Muscle of leg (tissue), 16 donors: ENCODE measurements around the gene HID1. TPM values are rescaled to one million over a fixed set of nuclear protein-coding genes. Genes with fewer than 3 reads are reported as not detected.

Experiments used
- DNase-seq: peaks from one replicate; pipeline ENCODE4 v3.0.0; 2013
- H3K27ac ChIP-seq: one replicate; pipeline ENCODE4 v1.5.1; 2013; ENCODE audit warnings: mild to moderate bottlenecking, low read length, control low read depth
- H3K27me3 ChIP-seq: one replicate; pipeline ENCODE4 v1.6.1; 2013; ENCODE audit warnings: low read length; ENCODE audit not compliant: control insufficient read depth, insufficient read depth
- H3K36me3 ChIP-seq: one replicate; pipeline ENCODE4 v1.6.1; 2013; ENCODE audit warnings: low read length; ENCODE audit not compliant: control insufficient read depth, insufficient read depth
- H3K4me1 ChIP-seq: one replicate; pipeline ENCODE4 v1.6.1; 2013; ENCODE audit warnings: low read length; ENCODE audit not compliant: control insufficient read depth, insufficient read depth
- H3K4me3 ChIP-seq: one replicate; pipeline ENCODE4 v1.5.1; 2013; ENCODE audit warnings: low read length, control low read depth
- H3K9me3 ChIP-seq: replicated peaks from 2 replicates; pipeline ENCODE4 v1.6.1; 2013; ENCODE audit warnings: low read depth, low read length; ENCODE audit not compliant: control insufficient read depth
- WGBS: methylation state at CpG from one replicate; pipeline ENCODE4 v1.1.5; 2013; ENCODE audit warnings: missing lambda C conversion rate; ENCODE audit not compliant: insufficient coverage; 5-methylcytosine and 5-hydroxymethylcytosine counted together
- long read RNA-seq, 11 donors: transcript quantifications; one replicate each; lab custom pipeline, GENCODE V29; 2026
- polyA plus RNA-seq, 8 donors: library from polyadenylated mRNA; unstranded; fragments of 120-200 nt; gene quantifications; one replicate each; pipeline versions ENCODE4 v1.2.1 to v1.2.3, GENCODE V29; 2013; ENCODE audit warnings: inconsistent platforms in 1 of 8, low replicate concordance in 1 of 8; ENCODE audit not compliant: insufficient read length in 8 of 8, insufficient read depth in 1 of 8
- total RNA-seq: library from RNA; stranded (reverse); fragments of 120-200 nt; gene quantifications from one replicate; pipeline ENCODE4 v1.2.4, GENCODE V29; 2013

The HID1 gene, protein sequence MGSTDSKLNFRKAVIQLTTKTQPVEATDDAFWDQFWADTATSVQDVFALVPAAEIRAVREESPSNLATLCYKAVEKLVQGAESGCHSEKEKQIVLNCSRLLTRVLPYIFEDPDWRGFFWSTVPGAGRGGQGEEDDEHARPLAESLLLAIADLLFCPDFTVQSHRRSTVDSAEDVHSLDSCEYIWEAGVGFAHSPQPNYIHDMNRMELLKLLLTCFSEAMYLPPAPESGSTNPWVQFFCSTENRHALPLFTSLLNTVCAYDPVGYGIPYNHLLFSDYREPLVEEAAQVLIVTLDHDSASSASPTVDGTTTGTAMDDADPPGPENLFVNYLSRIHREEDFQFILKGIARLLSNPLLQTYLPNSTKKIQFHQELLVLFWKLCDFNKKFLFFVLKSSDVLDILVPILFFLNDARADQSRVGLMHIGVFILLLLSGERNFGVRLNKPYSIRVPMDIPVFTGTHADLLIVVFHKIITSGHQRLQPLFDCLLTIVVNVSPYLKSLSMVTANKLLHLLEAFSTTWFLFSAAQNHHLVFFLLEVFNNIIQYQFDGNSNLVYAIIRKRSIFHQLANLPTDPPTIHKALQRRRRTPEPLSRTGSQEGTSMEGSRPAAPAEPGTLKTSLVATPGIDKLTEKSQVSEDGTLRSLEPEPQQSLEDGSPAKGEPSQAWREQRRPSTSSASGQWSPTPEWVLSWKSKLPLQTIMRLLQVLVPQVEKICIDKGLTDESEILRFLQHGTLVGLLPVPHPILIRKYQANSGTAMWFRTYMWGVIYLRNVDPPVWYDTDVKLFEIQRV
- total RNA-seq: 2.7 TPM
- 10 to 100 TPM in 1 of 8 donors, 1 to 10 TPM in 7; 4.3 to 12.6 (median 6.8) TPM for polyA plus RNA-seq
- long read RNA-seq, donor 1: 0 reads
- long read RNA-seq, donor 2: 0 reads
- long read RNA-seq, donor 3, partial matches to known transcripts: 0 of 2 reads
- long read RNA-seq, donor 3, other reads (novel, unspliced or antisense): 0 of 2 reads
- long read RNA-seq, donor 4: 0 reads
- long read RNA-seq, donor 5, partial matches to known transcripts: 0 of 1 reads
- long read RNA-seq, donor 5, other reads (novel, unspliced or antisense): 0 of 1 reads
- long read RNA-seq, donor 6: 0 reads
- long read RNA-seq, donor 7, partial matches to known transcripts: 0 of 3 reads
- long read RNA-seq, donor 7, other reads (novel, unspliced or antisense): 0 of 3 reads
- long read RNA-seq, donor 8, partial matches to known transcripts: 0 of 1 reads
- long read RNA-seq, donor 8, other reads (novel, unspliced or antisense): 0 of 1 reads
- long read RNA-seq, donor 9, partial matches to known transcripts: 0 of 2 reads
- long read RNA-seq, donor 9, other reads (novel, unspliced or antisense): 0 of 2 reads
- long read RNA-seq, donor 10, partial matches to known transcripts: 0 of 1 reads
- long read RNA-seq, donor 10, other reads (novel, unspliced or antisense): 0 of 1 reads
- long read RNA-seq, donor 11, partial matches to known transcripts: 0 of 1 reads
- long read RNA-seq, donor 11, other reads (novel, unspliced or antisense): 0 of 1 reads

DNA sequence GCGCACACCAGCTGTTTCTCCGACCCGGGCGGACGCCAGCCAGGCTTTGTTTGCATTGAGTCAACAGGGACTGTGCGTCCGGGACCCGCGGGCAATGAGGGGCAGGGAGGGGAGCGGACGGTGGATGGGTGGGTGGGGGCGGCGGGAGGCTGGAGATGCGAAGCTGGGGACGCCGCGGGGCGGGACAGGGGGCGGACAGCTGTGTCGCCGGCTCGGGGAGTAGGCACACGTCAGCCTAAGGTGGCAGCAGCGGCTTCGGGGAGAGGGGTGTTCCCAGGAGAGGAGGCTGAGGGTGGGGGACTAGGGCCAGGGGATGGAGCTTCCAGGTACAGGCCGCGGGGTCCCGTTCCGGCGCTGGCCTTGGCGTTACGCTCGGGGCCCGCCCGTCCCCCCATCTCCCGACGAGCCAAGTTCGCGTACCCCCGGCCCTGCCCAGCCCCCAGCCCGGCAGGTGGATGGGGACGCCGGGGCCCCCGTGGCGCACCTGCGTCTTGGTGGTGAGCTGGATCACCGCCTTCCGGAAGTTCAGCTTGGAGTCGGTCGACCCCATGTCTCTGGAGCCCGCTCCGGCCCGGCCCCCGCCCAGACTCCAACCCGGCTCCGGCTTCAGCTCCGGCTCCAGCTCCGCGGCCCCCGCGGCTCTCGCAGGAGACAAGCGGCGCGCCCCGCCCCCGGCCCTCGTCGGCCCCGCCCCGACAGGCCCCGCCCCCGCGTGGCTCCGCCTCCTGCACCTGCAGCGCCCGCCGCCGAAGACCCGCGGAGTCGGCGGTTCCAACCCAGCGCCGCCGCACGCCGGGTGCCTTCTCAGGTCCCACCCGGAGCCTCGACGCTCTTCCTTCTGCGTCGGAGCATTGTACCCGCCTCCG is at the start of gene HID1:
TSS of gene HID1 (minus strand) at position 653 of the 866 bp plus-strand sequence. CDS start at position 550, 103 bp downstream.
- no peaks in the 10 kb centered on the region for H3K36me3 ChIP-seq
- peak; percentile 43 for DNase-seq
- peaks cover 47% of the 10 kb centered on the region for H3K27me3 ChIP-seq
- H3K4me3 ChIP-seq: peak within 1 kb of the TSS; percentile 45
- peaks cover 14% of the 10 kb centered on the region for H3K4me1 ChIP-seq
- under 1% methylated on average over 93 of the region's 95 CpGs for WGBS
- peak within 1 kb of the TSS; percentile 1 for H3K27ac ChIP-seq
- H3K9me3 ChIP-seq: no peaks in the 10 kb centered on the region

DNA sequence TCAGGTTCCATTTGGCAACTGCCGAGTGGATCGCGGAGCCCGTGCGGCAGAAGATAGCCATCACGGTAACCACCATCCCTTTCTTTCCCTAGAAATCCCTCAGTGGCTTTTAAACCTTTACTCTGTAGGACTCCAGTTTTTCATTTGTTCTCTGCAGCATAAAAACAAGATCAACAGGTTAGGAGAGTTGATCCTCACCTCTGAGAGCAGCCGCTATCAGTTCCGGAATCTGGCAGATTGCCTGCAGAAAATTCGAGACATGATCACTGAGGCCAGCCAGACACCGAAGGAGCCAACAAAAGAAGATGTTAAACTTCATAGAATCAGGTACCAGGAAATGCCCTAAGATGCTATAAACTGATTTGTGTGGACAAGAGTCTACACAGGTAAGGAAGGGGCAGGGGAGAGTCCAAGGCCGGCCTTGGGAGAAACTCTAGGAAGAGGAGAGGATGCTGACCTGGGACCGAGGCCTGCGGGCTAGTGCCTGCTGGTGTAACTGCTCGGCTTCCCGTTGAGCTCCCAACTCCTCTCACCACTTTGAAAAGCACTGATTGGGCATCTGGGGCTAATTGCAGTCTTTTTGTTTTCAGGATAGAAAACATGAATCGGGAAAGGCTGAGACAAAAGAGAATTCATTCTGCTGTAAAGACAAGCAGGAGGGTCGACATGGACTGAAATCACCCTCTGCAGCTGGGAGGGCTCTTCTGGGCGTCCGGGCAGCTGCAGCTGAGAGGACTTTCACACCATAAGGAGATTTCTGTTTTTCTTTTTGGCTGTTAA is 48.0 kb upstream of the HID1 start:
- H3K36me3 ChIP-seq: peaks cover 43% of the 10 kb centered on the region
- no peaks in the 10 kb centered on the region for H3K4me1 ChIP-seq
- DNase-seq: no peak
- no peaks in the 10 kb centered on the region for H3K27me3 ChIP-seq
- WGBS: 96% methylated on average over 12 of the region's 19 CpGs
- H3K27ac ChIP-seq: no peak overlapping the region
- H3K4me3 ChIP-seq: no peak overlapping the region
- H3K9me3 ChIP-seq: no peaks in the 10 kb centered on the region

DNA sequence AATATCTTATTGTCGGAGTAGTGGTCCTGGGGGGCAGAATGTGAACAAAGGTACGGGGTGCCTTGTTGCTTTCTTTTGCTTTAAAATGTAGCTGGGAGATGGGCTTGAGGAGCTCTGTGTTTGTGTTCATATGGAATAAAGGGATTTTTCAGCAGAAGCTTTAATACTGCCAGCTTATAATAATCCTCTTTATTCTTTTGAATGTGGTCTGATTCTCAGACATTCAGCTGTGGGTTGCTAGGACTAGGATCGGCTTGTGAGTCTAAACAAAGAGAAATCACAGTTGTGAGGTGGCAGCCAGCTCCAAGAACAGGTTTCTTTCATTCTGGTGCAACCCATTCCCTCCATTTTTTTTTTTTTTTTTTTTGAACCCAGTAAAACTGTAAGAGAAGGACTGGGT is 47.2 kb upstream of the HID1 start:
- H3K4me3 ChIP-seq: no peak overlapping the region
- H3K9me3 ChIP-seq: no peaks in the 10 kb centered on the region
- DNase-seq: no peak
- no peak overlapping the region for H3K27ac ChIP-seq
- no CpG with 5 or more reads among the region's 3 CpGs for WGBS
- H3K36me3 ChIP-seq: peaks cover 43% of the 10 kb centered on the region
- no peaks in the 10 kb centered on the region for H3K4me1 ChIP-seq
- H3K27me3 ChIP-seq: no peaks in the 10 kb centered on the region

DNA sequence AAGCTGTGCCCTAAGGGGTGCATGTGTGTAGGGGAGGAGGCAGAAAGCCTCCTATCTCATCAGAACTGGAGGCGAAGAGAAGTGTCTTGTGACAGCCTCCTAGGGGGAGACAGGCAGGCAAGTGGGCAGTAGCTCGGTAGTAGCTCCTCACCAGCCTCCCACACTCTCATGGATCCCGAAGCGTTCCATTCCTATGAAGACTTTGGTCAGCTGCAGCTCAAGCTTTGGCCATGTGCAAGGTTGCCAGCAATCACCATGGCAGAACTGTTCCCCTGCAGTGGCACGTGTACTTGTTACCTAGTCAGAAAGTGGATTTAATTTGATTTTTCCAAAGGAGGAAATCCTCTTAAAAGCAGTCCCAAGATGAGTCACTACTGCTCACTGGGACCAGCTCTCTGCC is 46.6 kb upstream of the HID1 start:
- H3K27me3 ChIP-seq: no peaks in the 10 kb centered on the region
- 84% methylated on average over 2 of the region's 5 CpGs for WGBS
- peaks cover 43% of the 10 kb centered on the region for H3K36me3 ChIP-seq
- no peak overlapping the region for H3K27ac ChIP-seq
- no peaks in the 10 kb centered on the region for H3K4me1 ChIP-seq
- no peaks in the 10 kb centered on the region for H3K9me3 ChIP-seq
- DNase-seq: no peak
- H3K4me3 ChIP-seq: no peak overlapping the region

DNA sequence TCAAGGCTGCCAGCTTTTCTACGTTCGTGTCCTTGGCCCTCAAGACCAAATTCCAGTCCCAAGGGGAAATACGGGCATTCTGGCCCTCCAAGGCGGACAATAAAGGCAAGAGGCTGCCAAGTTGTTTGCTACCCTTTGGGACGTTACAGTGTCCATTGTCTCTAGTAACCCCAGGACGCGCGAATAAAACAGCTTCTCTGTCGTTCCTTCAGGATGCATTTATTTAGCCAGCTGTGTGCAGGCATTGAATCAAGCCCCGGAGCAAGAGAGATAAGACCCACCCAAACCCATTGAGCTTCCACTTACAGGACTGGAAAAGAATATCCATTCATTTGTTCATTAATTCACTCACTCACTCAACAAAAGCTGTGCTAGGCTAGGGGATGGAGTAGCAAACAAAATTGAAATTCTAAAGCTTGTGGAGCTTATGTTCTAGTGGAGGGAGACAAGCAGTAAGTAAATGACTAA is 40.6 kb upstream of the HID1 start:
- WGBS: 2% methylated on average over 8 of the region's 10 CpGs
- H3K27ac ChIP-seq: peak overlapping the region; percentile 99
- DNase-seq: no peak

DNA sequence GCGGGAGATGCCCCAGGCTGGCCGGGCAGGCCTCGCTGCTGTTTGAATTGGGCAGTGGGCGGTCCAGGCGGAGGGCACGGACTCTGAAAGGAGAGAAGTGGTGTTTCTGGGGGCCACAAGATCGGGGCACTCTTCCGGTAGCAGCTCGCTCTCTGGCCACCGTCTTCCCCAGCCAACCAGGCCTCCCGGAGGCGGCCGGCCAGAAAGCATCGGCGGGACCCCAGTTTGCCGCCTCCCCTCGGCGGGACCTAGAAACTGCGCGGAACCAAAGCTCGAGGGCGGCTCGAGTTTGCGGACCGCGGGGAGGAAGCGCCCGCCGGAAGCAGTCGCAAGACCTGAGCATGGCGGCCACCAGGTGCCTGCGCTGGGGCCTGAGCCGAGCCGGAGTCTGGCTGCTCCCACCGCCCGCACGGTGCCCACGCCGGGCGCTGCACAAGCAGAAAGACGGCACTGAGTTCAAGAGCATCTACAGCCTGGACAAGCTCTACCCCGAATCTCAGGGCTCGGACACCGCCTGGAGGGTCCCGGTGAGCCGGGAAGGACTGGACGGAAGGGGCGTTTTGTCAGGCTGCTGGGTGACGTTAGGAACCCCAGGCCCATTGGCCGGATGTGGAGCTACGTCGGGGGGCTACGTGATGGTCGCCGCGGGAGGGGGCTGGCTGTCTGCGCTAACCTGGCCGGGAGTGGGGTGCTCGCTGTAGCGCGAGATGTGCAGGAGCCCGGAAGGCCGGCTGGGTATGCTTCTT is 40.0 kb upstream of the HID1 start, which contains the start of gene MRPL58:
TSS of gene MRPL58 (plus strand) at position 325 of the 746 bp plus-strand sequence. CDS start at position 342, 17 bp downstream.
- H3K27ac ChIP-seq: peak within 1 kb of the TSS; percentile 99
- DNase-seq: peak; percentile 94
- under 1% methylated on average over 57 of the region's 63 CpGs for WGBS
- peaks cover 8% of the 10 kb centered on the region for H3K36me3 ChIP-seq
- no peaks in the 10 kb centered on the region for H3K9me3 ChIP-seq
- peaks cover 28% of the 10 kb centered on the region for H3K4me1 ChIP-seq
- H3K4me3 ChIP-seq: peak within 1 kb of the TSS; percentile 81
- H3K27me3 ChIP-seq: no peaks in the 10 kb centered on the region

More for the DNA sequence above, 40.6 kb upstream of the HID1 start:
- peaks cover 8% of the 10 kb centered on the region for H3K36me3 ChIP-seq
- H3K4me3 ChIP-seq: peak overlapping the region; percentile 81
- H3K27me3 ChIP-seq: no peaks in the 10 kb centered on the region
- no peaks in the 10 kb centered on the region for H3K9me3 ChIP-seq
- peaks cover 28% of the 10 kb centered on the region for H3K4me1 ChIP-seq

DNA sequence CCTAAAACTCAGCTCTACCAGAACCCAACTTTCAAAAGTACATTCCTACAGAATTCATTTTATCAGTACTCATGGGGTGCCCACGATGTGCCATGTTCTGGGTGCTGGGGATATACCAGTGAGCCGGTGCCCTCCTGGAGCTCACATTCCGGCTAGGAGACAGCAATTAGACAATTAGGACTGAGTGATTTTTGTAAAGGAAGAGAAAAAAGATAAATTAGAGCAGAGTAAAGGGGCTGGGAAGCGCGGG is 39.5 kb upstream of the HID1 start:
- H3K4me3 ChIP-seq: peak overlapping the region; percentile 81
- peak overlapping the region; percentile 99 for H3K27ac ChIP-seq
- no peaks in the 10 kb centered on the region for H3K27me3 ChIP-seq
- peaks cover 6% of the 10 kb centered on the region for H3K36me3 ChIP-seq
- H3K4me1 ChIP-seq: peaks cover 28% of the 10 kb centered on the region
- 18% methylated on average over 5 of the region's 5 CpGs for WGBS
- H3K9me3 ChIP-seq: no peaks in the 10 kb centered on the region
- no peak for DNase-seq
